Measurements from ENCODE around the gene COPS7A.

DNA sequence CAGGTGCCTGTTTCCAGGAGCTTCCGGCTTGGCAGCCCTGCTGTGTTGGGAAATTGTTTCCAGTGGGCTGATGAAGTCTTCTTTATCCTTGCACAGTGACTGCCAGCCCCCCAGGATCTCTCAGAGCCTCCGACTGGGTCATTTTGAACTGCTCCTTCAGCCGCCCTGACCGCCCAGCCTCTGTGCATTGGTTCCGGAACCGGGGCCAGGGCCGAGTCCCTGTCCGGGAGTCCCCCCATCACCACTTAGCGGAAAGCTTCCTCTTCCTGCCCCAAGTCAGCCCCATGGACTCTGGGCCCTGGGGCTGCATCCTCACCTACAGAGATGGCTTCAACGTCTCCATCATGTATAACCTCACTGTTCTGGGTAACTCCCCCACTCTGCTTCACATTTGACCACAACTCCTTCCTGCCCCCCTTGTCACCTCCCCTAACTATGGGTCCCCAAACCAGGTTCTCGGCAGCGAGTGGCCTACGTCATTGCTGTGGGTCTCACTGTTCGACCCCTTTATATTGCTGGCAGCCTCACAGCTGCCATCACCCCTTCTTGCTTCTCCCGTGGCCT is 50.7 kb downstream of the COPS7A start:
- TF ChIP-seq, protein P1, sequence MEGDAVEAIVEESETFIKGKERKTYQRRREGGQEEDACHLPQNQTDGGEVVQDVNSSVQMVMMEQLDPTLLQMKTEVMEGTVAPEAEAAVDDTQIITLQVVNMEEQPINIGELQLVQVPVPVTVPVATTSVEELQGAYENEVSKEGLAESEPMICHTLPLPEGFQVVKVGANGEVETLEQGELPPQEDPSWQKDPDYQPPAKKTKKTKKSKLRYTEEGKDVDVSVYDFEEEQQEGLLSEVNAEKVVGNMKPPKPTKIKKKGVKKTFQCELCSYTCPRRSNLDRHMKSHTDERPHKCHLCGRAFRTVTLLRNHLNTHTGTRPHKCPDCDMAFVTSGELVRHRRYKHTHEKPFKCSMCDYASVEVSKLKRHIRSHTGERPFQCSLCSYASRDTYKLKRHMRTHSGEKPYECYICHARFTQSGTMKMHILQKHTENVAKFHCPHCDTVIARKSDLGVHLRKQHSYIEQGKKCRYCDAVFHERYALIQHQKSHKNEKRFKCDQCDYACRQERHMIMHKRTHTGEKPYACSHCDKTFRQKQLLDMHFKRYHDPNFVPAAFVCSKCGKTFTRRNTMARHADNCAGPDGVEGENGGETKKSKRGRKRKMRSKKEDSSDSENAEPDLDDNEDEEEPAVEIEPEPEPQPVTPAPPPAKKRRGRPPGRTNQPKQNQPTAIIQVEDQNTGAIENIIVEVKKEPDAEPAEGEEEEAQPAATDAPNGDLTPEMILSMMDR (conservative IDR thresholded peaks at IDR 0.05; ENCODE audit: low read length): no peak
- no peak for TF ChIP-seq EZH2phosphoT487 (IDR thresholded peaks at IDR 0.05; ENCODE audit: borderline replicate concordance, low read depth, low read length)
